GM21360 (cell line): ENCODE results near the gene ERC2.
"Not testable (repeated sequence)": the region's sequence is repeated elsewhere in the genome, so short reads cannot be mapped to it uniquely, and the experiment has no call there.

Experiments used
- ATAC-seq: cut with Tn5 transposase; IDR thresholded peaks from one replicate; pipeline ENCODE4 v1.9.1; 2021; ENCODE audit warnings: mild to moderate bottlenecking, moderate library complexity; ENCODE audit not compliant: unreplicated experiment

ERC2 gene

GRCh38 chr3:56468184-56469106 lies at the start of gene ERC2:
Gene ERC2, minus strand, starts transcription at chr3:56468467.
- no peak for ATAC-seq

- no peak for ATAC-seq
Measured at GRCh38 chr3:56502738-56503137, 34.5 kb upstream of the ERC2 start.

DNA sequence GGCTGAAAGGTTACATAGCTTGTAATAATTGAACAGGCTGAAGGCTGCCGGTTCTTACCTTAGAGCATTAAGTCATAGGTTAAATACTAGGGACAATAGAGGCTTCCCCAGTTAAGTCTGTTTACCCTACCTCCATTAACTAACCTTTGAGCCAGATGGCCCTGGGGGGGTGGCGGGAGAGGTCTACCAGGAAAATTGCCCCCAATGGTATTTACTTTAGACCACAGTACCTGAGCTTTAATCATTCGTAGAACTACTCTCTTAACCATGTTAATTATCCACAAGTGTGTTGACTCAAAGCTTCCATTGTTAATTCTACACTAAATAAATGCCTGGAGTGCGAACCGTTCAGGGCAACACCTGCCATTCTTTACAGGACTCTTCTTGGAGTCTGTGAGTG lies 28.1 kb upstream of the ERC2 start:
- not testable (repeated sequence) for ATAC-seq

- peak; percentile 86 for ATAC-seq
Measured at GRCh38 chr3:56494679-56495322, 26.5 kb upstream of the ERC2 start.

- no peak for ATAC-seq
Measured at GRCh38 chr3:56491566-56491965, 23.3 kb upstream of the ERC2 start.

DNA sequence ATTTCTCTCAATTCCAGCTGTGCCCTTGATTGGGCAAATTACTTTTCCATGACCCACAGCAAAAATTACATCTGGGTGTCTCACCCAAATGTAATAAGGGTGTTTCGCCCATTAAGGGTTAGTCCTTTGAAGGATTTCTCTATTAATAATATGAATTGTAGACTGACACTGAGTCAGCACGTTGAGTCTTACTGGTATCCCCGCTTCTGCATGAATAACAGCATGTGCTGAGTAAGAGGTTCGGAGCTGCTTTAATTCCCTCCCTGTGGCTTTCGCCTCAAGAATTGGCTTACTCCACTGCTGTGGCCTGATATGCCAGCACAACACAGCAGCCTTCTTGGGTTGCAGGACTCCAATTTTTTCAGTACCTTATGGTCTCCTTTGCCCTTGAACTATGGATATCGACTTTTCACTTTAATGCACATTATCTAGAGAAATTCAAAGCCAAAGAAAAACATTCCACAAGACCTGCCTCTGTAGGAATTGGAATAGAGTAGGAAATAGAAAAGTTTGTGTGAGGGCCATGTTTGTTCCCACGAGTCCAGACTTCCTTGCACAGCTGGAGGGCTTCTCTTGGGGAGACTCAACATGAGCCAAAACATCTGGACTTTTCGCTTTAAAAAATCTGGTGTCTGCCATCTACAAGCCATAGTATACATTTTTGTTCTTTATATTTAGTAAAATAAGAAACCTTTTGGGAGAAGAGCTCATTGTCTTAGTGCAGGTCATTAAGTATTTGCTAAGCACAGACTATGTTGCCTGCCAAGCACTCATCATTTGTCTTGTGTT lies 20.7 kb upstream of the ERC2 start:
- ATAC-seq = no peak

DNA sequence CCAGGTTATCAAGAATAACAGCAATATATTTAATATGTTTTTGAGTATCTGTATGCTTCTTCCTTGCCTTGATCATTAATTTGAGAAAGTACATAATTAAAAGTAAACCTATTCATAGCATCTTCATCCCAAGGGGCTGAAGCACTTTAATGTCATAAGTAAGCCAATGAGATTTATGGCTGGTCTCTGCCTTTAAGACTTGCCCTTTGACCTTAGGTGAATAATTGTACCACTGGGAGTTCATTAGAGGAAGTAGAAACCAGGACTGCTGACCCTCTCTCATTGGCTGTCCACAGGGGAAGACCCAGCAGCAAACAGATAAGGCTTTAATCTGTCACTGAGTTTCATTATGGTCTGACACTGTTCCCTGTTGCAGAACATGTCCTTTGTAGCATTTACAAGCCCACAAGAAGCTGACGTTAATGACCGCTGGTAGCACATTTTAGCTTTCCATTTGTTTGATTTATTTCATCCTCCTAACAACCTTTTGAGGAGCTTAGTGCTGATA lies 16.3 kb upstream of the ERC2 start:
- ATAC-seq = no peak

DNA sequence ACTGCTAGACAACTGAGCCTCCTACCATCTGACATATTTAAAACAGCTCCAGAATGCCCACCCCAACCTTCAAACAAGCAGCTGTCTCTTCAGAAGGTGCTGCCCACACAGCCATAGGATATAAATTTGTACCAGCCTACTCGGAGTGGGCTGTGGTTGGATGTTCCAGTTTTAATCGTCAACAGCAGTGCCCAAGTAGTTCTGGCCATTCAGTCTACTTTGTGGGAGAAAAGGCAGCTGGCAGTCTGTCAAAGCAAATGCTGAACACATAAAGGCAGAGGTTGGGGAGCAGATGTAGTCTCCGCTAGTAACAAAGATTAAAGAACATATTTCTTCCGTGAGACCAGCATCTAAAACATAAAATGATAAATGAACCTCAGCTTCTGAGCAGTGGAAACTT lies 15.9 kb upstream of the ERC2 start:
- no peak for ATAC-seq

- ATAC-seq = no peak
Measured at GRCh38 chr3:56477646-56478045, 9.4 kb upstream of the ERC2 start.

DNA sequence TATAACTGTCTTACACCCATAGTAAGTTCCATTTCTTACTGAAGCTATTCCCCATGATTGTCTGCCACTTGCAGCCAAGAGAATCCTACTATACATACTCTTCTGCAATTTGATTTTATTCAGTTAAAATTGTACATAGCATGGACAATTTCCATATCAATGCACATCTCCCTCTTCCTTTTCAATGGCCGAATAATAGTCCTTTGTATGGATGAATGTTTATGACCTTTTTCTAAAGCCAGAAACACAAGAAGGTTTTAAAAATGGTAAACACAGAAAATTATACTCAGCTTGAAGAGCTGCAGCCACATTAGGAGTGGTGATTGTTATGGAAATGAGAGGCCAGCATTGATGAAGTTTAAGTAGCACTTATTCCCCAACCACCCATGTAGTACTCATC lies 8.5 kb upstream of the ERC2 start:
- ATAC-seq = no peak

- no peak for ATAC-seq
Measured at GRCh38 chr3:56471771-56472170, 3.5 kb upstream of the ERC2 start.

DNA sequence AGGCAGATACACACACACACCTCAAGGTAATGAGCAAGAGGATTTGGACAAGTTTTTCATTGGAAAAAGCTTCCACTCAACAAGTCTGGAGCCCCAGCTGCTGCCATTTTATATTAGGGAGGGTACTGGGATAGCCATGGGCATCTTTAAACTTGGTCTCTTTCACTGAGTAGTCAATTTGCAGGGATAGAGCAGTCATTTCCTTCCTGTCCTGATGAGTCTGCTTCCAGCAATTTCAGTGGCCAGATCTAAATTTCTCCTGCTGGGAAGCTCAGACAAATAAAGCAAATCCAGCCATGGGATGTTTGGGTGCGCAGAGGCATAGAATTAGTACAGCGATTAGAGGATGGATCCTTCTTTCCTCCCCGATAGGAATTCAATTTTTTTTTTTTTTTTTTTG lies 874 bp upstream of the ERC2 start:
- ATAC-seq = no peak

DNA sequence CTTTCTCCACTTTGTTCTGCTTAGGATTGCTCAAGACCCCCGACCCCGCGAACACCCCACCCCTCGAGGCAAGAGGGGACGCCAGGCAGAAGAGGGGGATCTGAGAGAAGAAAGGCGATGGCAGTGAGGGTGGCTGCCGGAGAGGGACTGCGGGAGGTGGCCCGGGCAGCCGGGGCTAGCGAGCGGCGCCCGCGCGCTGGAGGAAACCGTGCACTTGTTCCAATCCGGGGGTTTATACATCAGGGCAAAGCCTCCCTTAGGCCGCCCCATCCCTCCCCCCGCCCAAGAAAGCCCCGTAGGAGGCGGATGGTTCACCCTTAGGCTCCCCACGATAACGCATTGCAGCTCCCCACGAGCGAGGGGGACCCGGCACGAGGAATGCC lies 475 bp downstream of the ERC2 start:
- no peak for ATAC-seq

GRCh38 chr3:56467108-56467507 lies 1.2 kb downstream of the ERC2 start:
- peak; percentile 62 for ATAC-seq

DNA sequence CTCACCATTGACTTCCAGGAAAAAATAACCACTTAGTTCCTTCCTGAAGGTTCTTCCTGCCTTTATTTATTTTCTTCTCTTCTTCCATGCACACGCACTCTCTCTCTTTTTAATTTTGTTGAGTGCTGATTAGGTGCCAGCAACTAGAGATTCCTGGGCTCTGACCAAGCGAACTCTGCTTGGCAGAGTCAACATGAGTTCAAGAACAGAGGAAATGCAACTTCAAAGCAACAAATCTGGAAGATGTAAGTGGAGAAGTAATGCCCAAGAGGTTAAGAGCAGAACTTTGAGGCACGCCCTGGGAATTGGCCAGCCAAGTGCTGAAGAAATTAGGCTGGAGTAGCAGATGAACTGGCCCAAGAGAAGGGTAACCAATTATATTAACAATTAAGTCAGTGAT lies 8.5 kb downstream of the ERC2 start:
- ATAC-seq = no peak

DNA sequence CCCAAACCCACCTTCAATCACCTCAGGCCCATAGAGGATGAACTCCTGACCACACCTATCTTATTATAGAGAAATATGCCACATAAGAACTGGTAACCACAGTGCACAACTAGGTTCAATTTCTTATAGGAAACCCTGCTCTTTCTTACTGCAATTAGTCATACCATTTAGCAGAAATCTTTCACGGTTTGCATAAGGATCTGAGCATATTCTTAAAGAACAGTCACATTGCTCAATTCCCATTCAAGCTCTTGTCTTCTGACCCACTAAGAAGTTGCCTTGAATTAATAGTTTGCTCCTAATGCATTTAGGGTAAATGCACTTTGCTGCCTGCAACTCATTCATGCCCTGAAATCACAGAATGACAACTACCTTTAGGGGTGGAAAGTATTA lies 9.2 kb downstream of the ERC2 start:
- ATAC-seq = no peak

GRCh38 chr3:56458496-56459103 lies 9.7 kb downstream of the ERC2 start:
- ATAC-seq = no peak

DNA sequence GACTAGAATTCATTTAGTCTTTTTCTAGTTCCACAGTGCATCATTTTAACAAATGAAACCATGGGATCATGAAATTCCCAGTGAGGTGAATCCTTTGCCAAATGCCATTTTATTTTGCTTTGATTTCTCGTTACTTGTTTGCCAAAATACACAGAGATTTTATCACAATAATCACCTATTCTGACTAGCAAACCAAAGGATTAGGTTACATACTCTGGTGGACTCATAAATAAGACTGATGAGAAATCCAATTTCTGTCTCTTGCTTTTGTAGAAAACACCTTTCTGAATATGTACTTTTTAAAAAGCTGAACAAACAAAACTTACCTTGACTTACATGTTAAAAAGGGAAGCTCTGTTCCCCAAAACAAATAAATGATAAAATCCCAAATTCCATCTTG lies 12.2 kb downstream of the ERC2 start:
- no peak for ATAC-seq

GRCh38 chr3:56453011-56453410 lies 15.3 kb downstream of the ERC2 start:
- no peak for ATAC-seq

DNA sequence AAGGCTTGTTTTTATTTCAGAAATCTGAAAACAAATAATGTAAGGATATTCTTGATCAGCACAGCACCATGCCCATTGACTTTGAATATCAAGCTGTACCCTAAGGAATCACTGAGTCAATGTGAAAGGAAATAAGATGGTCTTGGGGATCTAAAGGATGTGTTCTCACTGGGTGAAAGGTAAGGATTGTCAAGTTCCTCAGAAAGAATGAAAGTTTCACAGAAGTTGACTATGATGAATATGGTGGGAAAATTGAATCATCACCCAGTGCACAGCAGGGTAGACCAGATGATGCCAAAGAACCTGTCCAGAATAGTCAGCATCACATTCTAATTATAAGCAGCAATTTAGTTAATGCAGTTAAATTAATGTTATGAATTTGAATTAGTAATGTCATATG lies 16.2 kb downstream of the ERC2 start:
- ATAC-seq = no peak

GRCh38 chr3:56443372-56443771 lies 24.9 kb downstream of the ERC2 start:
- ATAC-seq = no peak
